Endodermal cell (in vitro differentiated cells): Measurements from ENCODE around the gene DPP10. TPM values are rescaled to one million over a fixed set of nuclear protein-coding genes. Genes with fewer than 3 reads are reported as not detected.

Source experiments
- DNase-seq: peaks from one replicate; pipeline ENCODE4 v3.0.0-alpha.2; 2017
- H3K27ac ChIP-seq: 2 replicates; pipeline ENCODE4 v1.5.1; 2013; ENCODE audit warnings: mild to moderate bottlenecking, low read depth, low read length, moderate library complexity
- H3K27me3 ChIP-seq: 2 replicates; pipeline ENCODE4 v1.6.1; 2013; ENCODE audit warnings: mild to moderate bottlenecking, low read length, moderate library complexity; ENCODE audit not compliant: insufficient read depth, control insufficient read depth, poor library complexity, severe bottlenecking
- H3K36me3 ChIP-seq: 2 replicates; pipeline ENCODE4 v1.7.0; 2013; ENCODE audit warnings: mild to moderate bottlenecking, low read length, moderate library complexity; ENCODE audit not compliant: control insufficient read depth, insufficient read depth
- H3K4me1 ChIP-seq: one replicate; pipeline ENCODE4 v1.7.0; 2013; ENCODE audit warnings: low read length; ENCODE audit not compliant: control insufficient read depth, insufficient read depth
- H3K4me3 ChIP-seq: 2 replicates; pipeline ENCODE4 v1.5.1; 2013; ENCODE audit warnings: mild to moderate bottlenecking, low read length, moderate library complexity
- H3K9ac ChIP-seq: 2 replicates; pipeline ENCODE4 v1.6.1; 2013; ENCODE audit warnings: mild to moderate bottlenecking, low read length, moderate library complexity; ENCODE audit not compliant: poor library complexity, severe bottlenecking; ENCODE audit errors: extremely low read depth
- H3K9me3 ChIP-seq: 2 replicates; pipeline ENCODE4 v1.6.1; 2013; ENCODE audit warnings: mild to moderate bottlenecking, low read length, moderate library complexity; ENCODE audit not compliant: control insufficient read depth
- H3K27ac Mint-ChIP-seq: 2 replicates; pipeline ENCODE4 v1.8.0; 2020; ENCODE audit warnings: mixed read lengths
- H3K27me3 Mint-ChIP-seq: 2 replicates; pipeline ENCODE4 v1.8.0; 2021; ENCODE audit warnings: mild to moderate bottlenecking, mixed read lengths; ENCODE audit not compliant: insufficient read depth
- H3K36me3 Mint-ChIP-seq: 2 replicates; pipeline ENCODE4 v1.8.0; 2020; ENCODE audit warnings: low read depth, mixed read lengths
- H3K4me1 Mint-ChIP-seq: 2 replicates; pipeline ENCODE4 v1.8.0; 2020; ENCODE audit warnings: mixed read lengths
- H3K4me3 Mint-ChIP-seq: 2 replicates; pipeline ENCODE4 v1.8.0; 2020; ENCODE audit warnings: mild to moderate bottlenecking, moderate library complexity, mixed read lengths
- H3K9me3 Mint-ChIP-seq: 2 replicates; pipeline ENCODE4 v1.8.0; 2020; ENCODE audit warnings: mild to moderate bottlenecking, mixed read lengths
- WGBS, 2 experiments: methylation state at CpG; one replicate each; pipeline versions ENCODE4 v1.1.5 to v1.1.7; 2013; ENCODE audit warnings: missing lambda C conversion rate in 2 of 2, mixed read lengths in 1 of 2; ENCODE audit not compliant: insufficient coverage in 1 of 2, insufficient read length in 1 of 2; 5-methylcytosine and 5-hydroxymethylcytosine counted together
- total RNA-seq, 2 donors: library from RNA; stranded (reverse); fragmentation: NEBNext Ultra II Directional in 1 of 2; extraction: Animal tissue kit (Norgen Biotek cat#: 25700) in 1 of 2; gene quantifications; 2 replicates in 1 of 2; 3 replicates in 1 of 2; pipeline ENCODE4 v1.2.1, GENCODE V29; 2021
- TF ChIP-seq, protein P1 (sequence below): fragments of 200-600 bp; sonication (generic); conservative IDR thresholded peaks from 2 replicates; pipeline ENCODE4 v1.5.0; 2021; ENCODE audit warnings: antibody characterized with exemption, mild to moderate bottlenecking

The DPP10 gene
- total RNA-seq, 2 donors from 2014 or later: 8.2 to 19.2 TPM

GRCh38 chr2:114450639-114451038 is 8.2 kb downstream of the DPP10 start:
- TF ChIP-seq, protein P1, sequence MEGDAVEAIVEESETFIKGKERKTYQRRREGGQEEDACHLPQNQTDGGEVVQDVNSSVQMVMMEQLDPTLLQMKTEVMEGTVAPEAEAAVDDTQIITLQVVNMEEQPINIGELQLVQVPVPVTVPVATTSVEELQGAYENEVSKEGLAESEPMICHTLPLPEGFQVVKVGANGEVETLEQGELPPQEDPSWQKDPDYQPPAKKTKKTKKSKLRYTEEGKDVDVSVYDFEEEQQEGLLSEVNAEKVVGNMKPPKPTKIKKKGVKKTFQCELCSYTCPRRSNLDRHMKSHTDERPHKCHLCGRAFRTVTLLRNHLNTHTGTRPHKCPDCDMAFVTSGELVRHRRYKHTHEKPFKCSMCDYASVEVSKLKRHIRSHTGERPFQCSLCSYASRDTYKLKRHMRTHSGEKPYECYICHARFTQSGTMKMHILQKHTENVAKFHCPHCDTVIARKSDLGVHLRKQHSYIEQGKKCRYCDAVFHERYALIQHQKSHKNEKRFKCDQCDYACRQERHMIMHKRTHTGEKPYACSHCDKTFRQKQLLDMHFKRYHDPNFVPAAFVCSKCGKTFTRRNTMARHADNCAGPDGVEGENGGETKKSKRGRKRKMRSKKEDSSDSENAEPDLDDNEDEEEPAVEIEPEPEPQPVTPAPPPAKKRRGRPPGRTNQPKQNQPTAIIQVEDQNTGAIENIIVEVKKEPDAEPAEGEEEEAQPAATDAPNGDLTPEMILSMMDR: no peak
- Histone ChIP-seq H3K9me3 (no peaks in the 10 kb centered on the region), H3K27me3 (no peaks in the 10 kb centered on the region), H3K36me3 (no peaks in the 10 kb centered on the region), H3K4me1 (no peaks in the 10 kb centered on the region), H3K27ac (no peak overlapping the region), H3K9ac (no peak overlapping the region), H3K4me3 (no peak overlapping the region)
- WGBS, 2 experiments: 50% methylated on average over 2 of the region's 2 CpGs; no CpG with 5 or more reads in 1 of the 2 experiments
- no peak overlapping the region for H3K27ac Mint-ChIP-seq
- no peak overlapping the region for H3K4me3 Mint-ChIP-seq
- H3K4me1 Mint-ChIP-seq: no peaks in the 10 kb centered on the region
- no peaks in the 10 kb centered on the region for H3K27me3 Mint-ChIP-seq
- no peaks in the 10 kb centered on the region for H3K36me3 Mint-ChIP-seq
- H3K9me3 Mint-ChIP-seq: no peaks in the 10 kb centered on the region
- DNase-seq: no peak

DNA sequence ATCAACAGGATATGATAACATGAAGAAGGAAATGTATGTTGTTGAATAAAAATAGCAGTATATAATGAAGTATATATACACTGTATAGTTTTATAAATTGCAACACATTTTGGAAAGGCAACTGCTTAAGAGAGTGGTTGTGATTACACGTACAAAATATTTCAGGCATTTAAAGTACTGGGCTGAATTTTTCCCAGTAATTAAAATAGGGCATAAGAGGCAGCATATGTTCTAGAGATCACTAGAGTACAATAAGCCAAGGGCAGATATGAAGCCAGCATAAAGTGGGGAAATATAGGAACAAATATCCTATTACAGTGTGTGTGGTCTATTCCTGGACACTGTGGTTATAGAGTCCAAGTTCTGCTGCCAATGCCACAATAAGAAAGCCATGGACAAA is 14.1 kb downstream of the DPP10 start:
- TF ChIP-seq, protein P1: no peak
- H3K4me3 Mint-ChIP-seq: no peak overlapping the region

GRCh38 chr2:114457956-114458355 is 15.5 kb downstream of the DPP10 start:
- no peaks in the 10 kb centered on the region for H3K9me3 Mint-ChIP-seq
- no peak overlapping the region for H3K4me3 Mint-ChIP-seq
- H3K36me3 Mint-ChIP-seq: no peaks in the 10 kb centered on the region
- 97 to 100% methylated on average over 2 of the region's 2 CpGs for WGBS, 2 experiments
- DNase-seq: no peak
- H3K4me1 Mint-ChIP-seq: no peaks in the 10 kb centered on the region
- Histone ChIP-seq H3K27me3 (no peaks in the 10 kb centered on the region), H3K9ac (no peak overlapping the region), H3K4me1 (no peaks in the 10 kb centered on the region), H3K27ac (no peak overlapping the region), H3K9me3 (no peaks in the 10 kb centered on the region), H3K36me3 (no peaks in the 10 kb centered on the region), H3K4me3 (no peak overlapping the region)
- no peak overlapping the region for H3K27ac Mint-ChIP-seq
- no peaks in the 10 kb centered on the region for H3K27me3 Mint-ChIP-seq
- TF ChIP-seq, protein P1: no peak

More for the DNA sequence above, 14.1 kb downstream of the DPP10 start:
- H3K27me3 Mint-ChIP-seq: no peaks in the 10 kb centered on the region
- H3K4me3 ChIP-seq: no peak overlapping the region
- no peak overlapping the region for H3K27ac Mint-ChIP-seq
- H3K9me3 Mint-ChIP-seq: no peaks in the 10 kb centered on the region
- no peak overlapping the region for H3K27ac ChIP-seq
- H3K9me3 ChIP-seq: no peaks in the 10 kb centered on the region
- no peaks in the 10 kb centered on the region for H3K36me3 ChIP-seq
- no peaks in the 10 kb centered on the region for H3K27me3 ChIP-seq
- H3K4me1 Mint-ChIP-seq: no peaks in the 10 kb centered on the region
- 92 to 100% methylated on average over 1 of the region's 1 CpG for WGBS, 2 experiments
- H3K4me1 ChIP-seq: no peaks in the 10 kb centered on the region
- no peak for DNase-seq
- no peaks in the 10 kb centered on the region for H3K36me3 Mint-ChIP-seq
- no peak overlapping the region for H3K9ac ChIP-seq
